ENCODE results near the gene CDKL5.

CDKL5 gene

DNA sequence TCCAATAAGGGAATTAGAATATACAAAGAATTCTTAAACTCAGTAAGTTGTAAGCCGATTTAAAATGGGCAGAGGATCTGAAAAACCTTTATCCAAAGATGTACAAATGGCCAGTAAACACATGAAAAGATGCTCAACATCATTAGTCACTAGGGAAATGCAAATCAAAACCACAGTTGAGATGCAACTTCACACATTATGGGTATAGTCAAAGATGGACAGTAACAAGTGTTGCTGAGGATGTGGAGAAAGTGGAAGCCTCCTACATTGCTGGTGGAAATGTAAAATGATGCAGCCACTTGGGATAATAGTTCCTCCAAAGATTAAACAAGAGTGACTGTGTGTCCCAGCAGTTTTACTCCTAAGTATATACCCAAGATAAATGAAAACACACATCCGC is 213.9 kb downstream of the CDKL5 start:
- FAIRE-seq: no peak

DNA sequence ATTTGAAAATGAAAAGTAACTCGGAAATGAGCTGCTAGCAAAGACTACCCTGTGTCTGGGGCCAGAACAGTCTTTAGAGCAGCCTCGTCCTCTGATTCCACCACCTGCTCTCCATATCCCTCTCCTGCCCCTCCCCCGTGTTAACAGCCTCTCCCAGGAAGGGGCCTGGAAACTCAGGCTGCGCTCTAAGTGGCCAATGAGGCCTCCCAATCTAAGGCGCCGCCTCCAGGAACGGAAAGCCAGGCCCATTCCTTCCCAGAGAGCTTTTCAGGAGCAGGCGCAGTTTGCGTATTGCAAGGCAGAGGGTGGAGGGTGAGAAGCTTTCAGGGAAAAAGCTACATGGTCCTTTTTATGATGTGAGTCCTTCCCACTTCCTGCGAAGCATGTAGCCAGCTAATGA is 215.3 kb downstream of the CDKL5 start:
- no peak for FAIRE-seq
- no peak for DNase-seq (ENCODE audit: insufficient read length, low spot score)

More for the DNA sequence above, 213.9 kb downstream of the CDKL5 start:
- no peak for DNase-seq (ENCODE audit: insufficient read length, low spot score)

DNA sequence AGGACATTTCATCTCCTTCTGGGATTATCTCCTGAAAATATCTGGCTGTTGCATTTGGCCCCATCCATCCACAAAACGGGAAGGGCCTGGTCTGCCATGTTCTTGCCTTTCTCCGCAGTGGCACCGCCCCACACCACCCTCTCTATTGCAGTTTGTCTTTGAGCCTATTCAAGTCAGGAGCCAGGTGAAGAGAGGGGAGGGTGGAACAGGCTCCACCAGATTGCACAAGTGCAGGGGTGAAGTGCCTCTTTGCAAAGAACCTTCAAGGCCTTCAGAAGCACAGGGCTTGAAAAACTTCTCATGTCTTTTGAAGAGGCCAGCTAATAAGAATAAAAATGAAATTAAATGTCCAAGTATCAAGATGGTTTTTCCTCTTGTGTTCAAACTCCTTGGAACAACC is 217.8 kb downstream of the CDKL5 start:
- DNase-seq (ENCODE audit: insufficient read length, low spot score): no peak
- FAIRE-seq: no peak

GRCh38 chrX:18643853-18644252 is 218.4 kb downstream of the CDKL5 start:
- FAIRE-seq (no peak), DNase-seq (ENCODE audit: insufficient read length, low spot score) (no peak)

DNA sequence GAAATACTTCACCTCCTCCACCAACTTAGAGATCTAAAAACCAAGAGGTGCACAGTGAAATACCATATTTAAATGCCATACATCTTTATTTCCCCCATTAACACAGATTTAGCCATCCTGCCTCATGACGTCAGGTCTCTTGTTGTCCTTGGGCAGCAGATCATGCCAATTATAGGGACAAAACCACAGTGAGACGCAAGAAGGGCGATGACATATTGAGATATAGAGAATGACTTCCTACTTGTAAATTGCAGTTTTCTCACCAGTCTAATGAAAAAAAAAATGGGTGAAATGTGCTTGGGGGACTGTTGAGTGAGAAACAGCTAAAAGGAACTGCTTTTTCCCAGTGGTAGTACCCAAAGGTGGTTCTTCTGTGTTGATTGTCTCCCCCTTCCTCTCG is 222.2 kb downstream of the CDKL5 start:
- DNase-seq (ENCODE audit: insufficient read length, low spot score): no peak
- no peak for FAIRE-seq

GRCh38 chrX:18649498-18649951 is 224.1 kb downstream of the CDKL5 start:
- DNase-seq (ENCODE audit: insufficient read length, low spot score) (no peak), FAIRE-seq (no peak)

- DNase-seq (ENCODE audit: insufficient read length, low spot score): no peak
- no peak for FAIRE-seq
These were observed 225.3 kb downstream of the CDKL5 start for GRCh38 chrX:18650662-18651061.

DNA sequence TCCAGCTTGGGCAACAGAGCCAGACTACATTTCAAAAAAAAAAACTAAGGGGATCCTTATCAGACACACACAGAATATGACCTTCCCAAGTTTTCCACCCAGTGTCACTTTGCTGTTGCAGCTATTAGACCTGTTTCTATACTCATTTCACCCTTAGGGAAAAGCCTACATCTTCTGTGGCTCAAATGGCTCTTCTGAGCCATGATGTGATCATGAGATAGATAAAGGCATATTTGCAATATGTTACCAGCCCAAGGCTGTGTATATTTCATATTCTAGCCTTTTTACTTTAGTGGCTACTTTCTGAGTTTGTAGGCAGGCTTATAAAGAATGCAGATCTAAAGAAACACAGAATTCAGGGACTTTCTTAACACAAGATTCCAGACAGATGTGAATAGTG is 227.2 kb downstream of the CDKL5 start:
- FAIRE-seq (no peak), DNase-seq (ENCODE audit: insufficient read length, low spot score) (no peak)

GRCh38 chrX:18654875-18655836 is 229.7 kb downstream of the CDKL5 start:
- DNase-seq (ENCODE audit: insufficient read length, low spot score): no peak
- FAIRE-seq: no peak

GRCh38 chrX:18661273-18661672 is 235.9 kb downstream of the CDKL5 start:
- FAIRE-seq (no peak), DNase-seq (ENCODE audit: insufficient read length, low spot score) (no peak)

DNA sequence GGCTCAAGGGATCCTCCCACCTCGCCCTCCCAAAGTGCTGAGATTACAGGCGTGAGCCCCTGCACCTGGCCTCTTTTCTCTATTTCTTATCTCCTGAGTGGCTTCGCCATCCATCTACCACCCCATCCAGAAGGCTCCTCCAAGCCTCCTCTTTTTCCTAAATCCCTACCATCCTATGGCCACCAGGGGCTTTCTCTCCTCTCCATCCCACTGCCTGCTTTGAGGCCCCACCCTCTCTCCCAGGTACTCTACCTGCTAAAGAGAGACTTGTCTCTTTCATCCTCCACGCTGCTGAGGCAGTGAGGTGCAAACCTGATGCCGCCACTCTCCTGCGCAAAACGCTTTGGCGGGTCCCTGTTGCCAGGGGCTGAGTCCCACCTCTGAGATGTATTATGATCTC is 239.5 kb downstream of the CDKL5 start:
- FAIRE-seq (no peak), DNase-seq (ENCODE audit: insufficient read length, low spot score) (no peak)

DNA sequence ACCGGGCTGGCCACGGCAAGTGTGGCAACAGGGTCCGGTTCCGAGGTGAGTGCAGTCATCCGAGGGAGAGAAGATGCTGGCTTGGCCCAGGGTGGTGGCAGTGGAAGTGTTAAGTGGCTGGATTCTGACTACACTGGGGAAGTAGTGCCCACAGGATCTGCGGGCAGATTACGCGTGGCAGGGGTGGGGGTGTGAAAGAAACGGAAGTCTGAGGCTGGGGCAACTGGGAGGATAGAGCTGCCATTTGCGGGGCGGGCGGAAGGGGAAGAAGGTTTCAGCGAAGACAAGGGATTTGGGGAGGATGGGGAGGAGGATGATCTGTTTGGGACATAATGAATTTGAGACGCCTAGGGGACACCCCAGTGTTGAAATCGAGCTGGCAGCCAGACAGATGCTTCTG is 241.2 kb downstream of the CDKL5 start:
- DNase-seq (ENCODE audit: insufficient read length, low spot score): no peak
- FAIRE-seq: no peak

- FAIRE-seq (peak; percentile 94), DNase-seq (ENCODE audit: insufficient read length, low spot score) (no peak)
These were observed 242.8 kb downstream of the CDKL5 start for GRCh38 chrX:18668071-18668835.

- DNase-seq (ENCODE audit: insufficient read length, low spot score) (no peak), FAIRE-seq (no peak)
These were observed 246.6 kb downstream of the CDKL5 start, which contains the start of gene RS1 for GRCh38 chrX:18672008-18672407. Gene RS1 (minus strand): TSS chrX:18672108. CDS start chrX:18672068, 40 bp downstream.

DNA sequence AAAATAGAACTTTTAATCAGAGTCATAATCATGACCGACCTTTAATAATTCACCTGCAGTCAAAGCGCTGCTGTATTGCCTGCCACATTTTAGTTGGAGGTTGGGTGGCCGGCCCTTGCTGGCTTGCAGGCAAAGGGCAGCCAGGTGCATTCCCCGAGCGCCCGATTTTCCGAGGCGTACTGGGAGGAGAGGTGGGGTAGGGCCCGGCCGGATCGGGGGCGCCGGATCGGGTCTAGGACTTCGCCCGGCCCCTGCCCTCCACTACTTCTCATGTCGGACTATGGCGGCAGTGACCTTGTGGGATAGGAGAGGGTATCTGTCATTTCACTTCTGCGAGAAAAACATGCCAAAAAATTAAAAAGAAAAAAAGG is 249.0 kb downstream of the CDKL5 start:
- DNase-seq (ENCODE audit: insufficient read length, low spot score) (no peak), FAIRE-seq (no peak)

DNA sequence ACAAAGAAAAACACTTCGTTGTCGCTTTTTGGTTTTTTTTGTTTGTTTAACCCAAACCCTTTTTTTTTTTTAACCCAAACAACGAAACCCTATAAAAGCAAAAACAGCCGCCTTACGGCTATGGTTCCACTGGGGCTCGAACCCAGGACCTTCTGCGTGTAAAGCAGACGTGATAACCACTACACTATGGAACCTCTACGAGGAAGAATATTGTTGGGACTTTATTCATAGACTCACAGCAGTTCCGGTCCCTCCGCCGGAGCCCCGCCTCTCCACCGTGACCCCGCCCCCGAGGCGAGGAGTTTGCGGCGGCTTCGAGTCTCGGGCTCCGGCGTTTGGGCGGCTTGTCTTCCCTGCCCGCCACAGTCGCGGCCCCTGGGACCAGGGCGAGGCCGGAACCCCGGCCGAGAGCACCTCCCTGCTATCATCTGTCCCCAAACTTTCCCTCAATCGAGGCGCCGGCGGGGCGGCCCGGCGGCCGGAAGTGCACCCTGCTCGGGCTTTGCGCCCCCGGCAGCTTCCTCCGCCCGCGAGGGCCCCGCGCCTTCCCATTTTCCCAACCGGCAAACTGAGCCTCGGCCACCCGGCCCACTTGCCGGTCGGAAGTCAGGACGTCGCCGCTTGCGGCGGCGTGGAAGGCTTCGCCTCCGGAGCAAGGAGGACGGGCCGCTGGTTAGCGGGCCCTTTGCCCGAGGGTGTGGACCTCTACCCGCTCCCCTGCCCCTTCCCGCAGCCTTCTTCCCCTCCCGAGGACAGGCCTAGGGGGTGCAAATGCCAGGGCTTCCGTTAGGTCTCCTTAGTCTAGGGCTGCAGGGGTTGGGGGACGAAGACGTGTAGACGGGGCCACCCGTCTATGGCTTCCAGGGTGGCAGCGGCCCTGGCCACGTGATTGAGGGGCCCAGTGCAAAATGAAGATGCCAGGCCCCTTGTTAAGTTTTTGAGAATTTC is 249.7 kb downstream of the CDKL5 start:
- FAIRE-seq (peak; percentile 86), DNase-seq (ENCODE audit: insufficient read length, low spot score) (peak; percentile 52)

GRCh38 chrX:18676050-18676449 is 250.6 kb downstream of the CDKL5 start:
- DNase-seq (ENCODE audit: insufficient read length, low spot score): no peak
- peak; percentile 31 for FAIRE-seq

- DNase-seq (ENCODE audit: insufficient read length, low spot score): no peak
- no peak for FAIRE-seq
These were observed 251.1 kb downstream of the CDKL5 start for GRCh38 chrX:18676470-18676869.

- FAIRE-seq: no peak
- no peak for DNase-seq (ENCODE audit: insufficient read length, low spot score)
These were observed 251.9 kb downstream of the CDKL5 start for GRCh38 chrX:18677161-18677869.

- DNase-seq (ENCODE audit: insufficient read length, low spot score) (no peak), FAIRE-seq (no peak)
These were observed 256.6 kb downstream of the CDKL5 start for GRCh38 chrX:18681996-18682395.
